Upper lobe of right lung (tissue), 1 donor: ENCODE measurements around the gene ZMAT5. TPM values are rescaled to one million over a fixed set of nuclear protein-coding genes. Genes with fewer than 3 reads are reported as not detected.
A peak's percentile ranks its signal among the peaks of the same experiment; 100 is the strongest.

Source experiments
- ATAC-seq: fragments of 200-7000 bp; cut with Tn5 transposase; one replicate; pipeline ENCODE4 v1.9.1; 2020; ENCODE audit warnings: mild to moderate bottlenecking, moderate library complexity
- DNase-seq: peaks from one replicate; pipeline ENCODE4 v3.0.0-alpha.2; 2020
- H3K27ac ChIP-seq: fragments of 200-600 bp; one replicate; pipeline ENCODE4 v1.8.0; 2022
- H3K27me3 ChIP-seq: fragments of 200-600 bp; one replicate; pipeline ENCODE4 v1.8.0; 2022; ENCODE audit warnings: mild to moderate bottlenecking
- H3K36me3 ChIP-seq: fragments of 200-600 bp; one replicate; pipeline ENCODE4 v1.8.0; 2022
- H3K4me1 ChIP-seq: fragments of 200-600 bp; one replicate; pipeline ENCODE4 v1.8.0; 2022
- H3K4me3 ChIP-seq: fragments of 200-600 bp; one replicate; pipeline ENCODE4 v1.8.0; 2022; ENCODE audit warnings: mild to moderate bottlenecking
- H3K9me3 ChIP-seq: fragments of 200-600 bp; one replicate; pipeline ENCODE4 v1.8.0; 2022
- intact Hi-C: fragments of 100-400 bp; cut with DNase I; formaldehyde crosslinking; loops from one replicate; pipeline ENCODE4 v1.11.0; 2022
- total RNA-seq: library from RNA; stranded (reverse); fragmentation: NEBNext Ultra II Directional; extraction: Animal tissue kit (Norgen Biotek cat#: 25700); gene quantifications from one replicate; pipeline ENCODE4 v1.2.1, GENCODE V29; 2021
- TF ChIP-seq, protein P1 (sequence below): fragments of 200-600 bp; IDR thresholded peaks from one replicate; pipeline ENCODE4 v1.8.0; 2022; ENCODE audit warnings: antibody characterized with exemption
- donor health status: DM: no; HTN: yes; CAD: no; lungs with severe emphysema.

The ZMAT5 gene
- total RNA-seq, 1 donor from 2014 or later = 16.8 TPM

DNA sequence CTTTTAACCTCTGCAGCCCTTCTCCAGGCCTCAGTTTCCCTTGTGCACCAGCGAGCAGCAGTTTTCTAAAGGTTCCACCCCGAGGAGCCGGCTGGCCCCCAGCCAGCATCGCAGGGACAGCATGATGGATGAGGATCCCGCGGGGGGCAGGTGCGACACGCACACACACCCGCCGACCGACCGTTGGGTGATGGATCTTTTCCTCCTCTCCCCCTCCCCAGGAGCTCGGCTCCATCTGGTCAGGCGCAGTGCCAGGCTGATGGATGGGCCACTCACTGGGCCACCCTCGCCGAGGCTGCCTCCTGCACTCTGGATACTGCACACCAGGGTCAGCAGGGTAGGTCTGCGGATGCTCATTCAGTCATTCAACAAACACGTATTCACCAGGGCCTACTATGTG is 59.8 kb downstream of the ZMAT5 start:
- intact Hi-C loops = no loop called here
- no peak for DNase-seq
- H3K36me3 ChIP-seq = no peaks in the 10 kb centered on the region
- peaks cover 12% of the 10 kb centered on the region for H3K4me1 ChIP-seq
- no peak overlapping the region for H3K4me3 ChIP-seq
- TF ChIP-seq, protein P1, sequence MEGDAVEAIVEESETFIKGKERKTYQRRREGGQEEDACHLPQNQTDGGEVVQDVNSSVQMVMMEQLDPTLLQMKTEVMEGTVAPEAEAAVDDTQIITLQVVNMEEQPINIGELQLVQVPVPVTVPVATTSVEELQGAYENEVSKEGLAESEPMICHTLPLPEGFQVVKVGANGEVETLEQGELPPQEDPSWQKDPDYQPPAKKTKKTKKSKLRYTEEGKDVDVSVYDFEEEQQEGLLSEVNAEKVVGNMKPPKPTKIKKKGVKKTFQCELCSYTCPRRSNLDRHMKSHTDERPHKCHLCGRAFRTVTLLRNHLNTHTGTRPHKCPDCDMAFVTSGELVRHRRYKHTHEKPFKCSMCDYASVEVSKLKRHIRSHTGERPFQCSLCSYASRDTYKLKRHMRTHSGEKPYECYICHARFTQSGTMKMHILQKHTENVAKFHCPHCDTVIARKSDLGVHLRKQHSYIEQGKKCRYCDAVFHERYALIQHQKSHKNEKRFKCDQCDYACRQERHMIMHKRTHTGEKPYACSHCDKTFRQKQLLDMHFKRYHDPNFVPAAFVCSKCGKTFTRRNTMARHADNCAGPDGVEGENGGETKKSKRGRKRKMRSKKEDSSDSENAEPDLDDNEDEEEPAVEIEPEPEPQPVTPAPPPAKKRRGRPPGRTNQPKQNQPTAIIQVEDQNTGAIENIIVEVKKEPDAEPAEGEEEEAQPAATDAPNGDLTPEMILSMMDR = no peak
- no peaks in the 10 kb centered on the region for H3K9me3 ChIP-seq
- peaks cover 6% of the 10 kb centered on the region for H3K27me3 ChIP-seq
- H3K27ac ChIP-seq = no peak overlapping the region
- no peak for ATAC-seq

DNA sequence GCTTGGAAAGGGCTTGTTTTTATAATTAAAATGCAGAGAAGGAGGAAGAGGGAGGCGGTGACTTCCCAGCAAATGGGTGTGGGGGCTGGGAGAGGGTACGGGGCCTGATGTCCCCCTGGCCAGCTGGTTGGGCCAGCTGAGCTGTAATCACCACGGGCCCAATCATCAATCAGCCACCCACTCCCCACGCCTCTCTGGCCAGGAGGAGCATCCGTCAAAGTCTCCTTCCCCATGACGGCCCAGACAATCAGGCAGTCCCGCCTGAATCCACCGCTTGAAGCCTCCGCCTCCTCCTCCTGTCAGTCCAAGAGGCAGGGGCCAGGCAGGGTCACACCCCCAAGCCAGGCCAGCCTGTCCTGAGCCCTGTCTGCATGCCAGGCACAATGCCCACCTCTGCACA is 60.3 kb downstream of the ZMAT5 start:
- Histone ChIP-seq H3K4me3 (no peak overlapping the region), H3K27me3 (peaks cover 6% of the 10 kb centered on the region), H3K36me3 (no peaks in the 10 kb centered on the region), H3K4me1 (peaks cover 15% of the 10 kb centered on the region), H3K9me3 (no peaks in the 10 kb centered on the region), H3K27ac (no peak overlapping the region)
- DNase-seq (no peak), ATAC-seq (no peak)
- TF ChIP-seq, protein P1 = no peak
- intact Hi-C loops = no loop called here

DNA sequence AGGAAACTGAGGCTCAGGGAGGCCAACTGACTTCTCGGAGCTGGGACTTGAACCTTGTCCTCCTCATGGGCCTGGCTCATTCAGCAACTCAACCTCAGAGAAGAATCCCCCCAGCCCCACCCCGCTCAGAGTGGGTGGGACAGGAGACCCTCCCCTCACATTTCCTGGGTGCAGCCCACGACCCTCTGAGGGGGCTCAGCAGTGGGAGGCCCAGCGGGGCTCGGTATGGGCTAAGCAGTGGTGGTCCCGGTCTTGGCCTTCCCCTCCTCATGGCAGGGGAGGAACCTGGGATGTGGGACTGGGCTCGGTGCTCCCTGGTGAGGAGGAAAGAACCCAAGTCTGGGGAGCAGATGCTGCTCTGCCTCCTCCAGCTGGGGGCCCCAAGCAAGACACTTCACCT is 61.2 kb downstream of the ZMAT5 start:
- DNase-seq (no peak), ATAC-seq (no peak)
- H3K9me3 ChIP-seq = no peaks in the 10 kb centered on the region
- H3K27ac ChIP-seq = no peak overlapping the region
- TF ChIP-seq, protein P1 = no peak
- intact Hi-C loops = no loop called here
- H3K27me3 ChIP-seq = peaks cover 6% of the 10 kb centered on the region
- H3K4me3 ChIP-seq = no peak overlapping the region
- no peaks in the 10 kb centered on the region for H3K36me3 ChIP-seq
- H3K4me1 ChIP-seq = peaks cover 19% of the 10 kb centered on the region

DNA sequence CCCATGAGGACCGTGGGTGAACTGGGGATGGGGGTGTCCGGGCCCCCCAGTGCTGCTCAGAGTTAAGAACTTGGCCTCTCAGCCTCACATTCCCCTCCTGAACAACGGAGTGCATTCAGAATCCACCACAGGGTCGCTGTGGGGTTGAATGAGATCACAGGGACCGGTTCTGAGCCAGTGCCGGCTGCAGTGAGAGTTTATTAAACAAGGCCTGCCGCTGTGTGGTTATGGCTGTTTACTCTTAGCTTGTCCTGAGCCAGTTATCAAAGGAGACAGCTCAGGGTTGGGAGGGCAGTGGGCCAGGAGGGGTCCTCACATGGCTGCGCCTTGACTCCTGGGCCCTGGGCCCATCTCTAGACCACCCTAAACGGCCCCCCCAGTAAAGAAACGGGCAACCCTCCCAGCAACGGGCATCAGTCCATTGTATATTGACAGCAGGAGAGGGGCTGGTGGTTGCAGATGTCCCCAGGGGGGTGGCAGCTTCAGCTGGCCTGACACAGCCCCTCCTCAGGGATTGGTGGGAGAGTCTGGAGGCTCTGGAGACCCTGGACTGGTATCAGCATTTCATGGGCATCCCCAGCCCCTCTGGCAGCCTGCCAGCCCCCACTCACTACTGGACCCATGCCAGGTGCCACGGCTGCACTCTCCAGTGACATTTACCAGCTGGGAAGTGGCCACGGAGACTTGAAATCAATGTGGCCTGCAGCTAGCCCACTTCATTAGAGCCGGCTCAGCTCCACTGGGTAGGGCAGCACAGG is 62.1 kb downstream of the ZMAT5 start:
- TF ChIP-seq, protein P1 = no peak
- no peak overlapping the region for H3K4me3 ChIP-seq
- no peaks in the 10 kb centered on the region for H3K36me3 ChIP-seq
- H3K27me3 ChIP-seq = peaks cover 6% of the 10 kb centered on the region
- DNase-seq = no peak
- intact Hi-C loops = no loop called here
- H3K4me1 ChIP-seq = peaks cover 19% of the 10 kb centered on the region
- no peak for ATAC-seq
- no peak overlapping the region for H3K27ac ChIP-seq
- no peaks in the 10 kb centered on the region for H3K9me3 ChIP-seq

DNA sequence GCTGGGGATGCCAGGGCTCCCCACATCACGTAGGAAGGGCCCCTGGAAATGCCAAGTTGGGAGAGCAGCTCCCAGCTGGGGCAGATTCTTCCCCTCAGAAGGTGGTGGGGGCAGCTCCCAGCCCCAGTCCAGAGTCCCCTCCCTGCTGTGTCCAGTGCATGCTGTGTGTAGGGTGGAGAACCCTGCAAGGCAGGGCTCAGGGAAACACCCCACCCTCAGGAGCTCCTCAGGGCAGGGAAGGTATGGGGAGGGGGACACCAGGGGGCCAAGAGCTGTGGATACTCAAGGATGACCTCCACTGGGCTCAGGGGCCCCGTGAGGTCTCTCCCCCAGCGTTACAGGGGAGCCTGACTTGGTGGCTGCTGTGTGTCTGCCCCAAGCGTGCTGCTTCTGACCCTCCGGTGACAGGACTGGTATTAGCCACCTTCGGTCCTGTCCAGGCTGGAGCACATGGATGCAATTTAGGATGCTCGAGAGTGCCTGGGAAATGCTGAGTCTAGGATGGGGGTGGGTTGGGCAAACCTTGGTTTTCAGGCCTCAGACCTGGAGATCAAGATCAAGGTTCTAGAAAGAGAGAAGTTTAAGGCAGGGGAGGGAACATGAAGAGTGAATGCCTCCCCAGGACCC is 63.1 kb downstream of the ZMAT5 start:
- DNase-seq (no peak), ATAC-seq (peak; percentile 2)
- H3K27ac ChIP-seq = no peak overlapping the region
- H3K4me3 ChIP-seq = no peak overlapping the region
- peaks cover 6% of the 10 kb centered on the region for H3K27me3 ChIP-seq
- TF ChIP-seq, protein P1 = no peak
- H3K9me3 ChIP-seq = no peaks in the 10 kb centered on the region
- no peaks in the 10 kb centered on the region for H3K36me3 ChIP-seq
- intact Hi-C loops = no loop called here
- peaks cover 19% of the 10 kb centered on the region for H3K4me1 ChIP-seq
